Testis (tissue), 3 donors: ENCODE results near the gene RPGRIP1. TPM values are rescaled to one million over a fixed set of nuclear protein-coding genes. Genes with fewer than 3 reads are reported as not detected.

Source experiments
- DNase-seq: peaks from one replicate; pipeline ENCODE4 v3.0.0-alpha.2; 2019
- H3K27ac ChIP-seq, 2 donors: fragments of 200-600 bp; sonication (generic); one replicate each; pipeline ENCODE4 v1.5.1; 2019
- H3K27me3 ChIP-seq: fragments of 200-600 bp; sonication (generic); one replicate; pipeline ENCODE4 v1.5.1; 2019
- H3K36me3 ChIP-seq: fragments of 200-600 bp; sonication (generic); one replicate; pipeline ENCODE4 v1.5.1; 2017; ENCODE audit warnings: low read depth; ENCODE audit errors: missing control alignments
- H3K4me1 ChIP-seq: fragments of 200-600 bp; sonication (generic); one replicate; pipeline ENCODE4 v1.5.1; 2019
- H3K4me3 ChIP-seq, 2 donors: fragments of 200-600 bp; sonication (generic); one replicate each; pipeline ENCODE4 v1.5.1; 2017 to 2019
- H3K9me3 ChIP-seq: fragments of 200-600 bp; sonication (generic); one replicate; pipeline ENCODE4 v1.5.1; 2017
- CTCF ChIP-seq, 3 experiments: fragments of 450-650 bp in 2 of 3; fragments of 200-600 bp in 1 of 3; sonication (generic) in 1 of 3; IDR thresholded peaks; one replicate each; pipeline ENCODE4 v1.5.1; 2016 to 2019; ENCODE audit warnings: antibody characterized with exemption in 3 of 3, mild to moderate bottlenecking in 2 of 3, moderate library complexity in 1 of 3
- POLR2A ChIP-seq: fragments of 450-650 bp; IDR thresholded peaks from one replicate; pipeline ENCODE4 v1.6.1; 2017; ENCODE audit warnings: antibody characterized with exemption, mild to moderate bottlenecking, moderate library complexity
- WGBS, 2 donors: methylation state at CpG; one replicate each; pipeline ENCODE4 v1.1.5; 2018; 5-methylcytosine and 5-hydroxymethylcytosine counted together
- intact Hi-C: fragments of 100-400 bp; cut with DNase I; formaldehyde crosslinking; loops from one replicate; pipeline ENCODE4 v1.15.1; 2023; ENCODE audit warnings: low total_unique reads
- polyA plus RNA-seq: library from polyadenylated mRNA; stranded (reverse); fragments of 350-450 nt; fragmentation: Illumina TruSeq; extraction: RNeasy Lipid Tissue Mini Kit (QIAGEN cat#74804); gene quantifications from one replicate; pipeline ENCODE4 v1.2.3, GENCODE V29; 2014; ENCODE audit warnings: low read depth, low replicate concordance; ENCODE audit not compliant: insufficient read depth
- total RNA-seq, 2 donors: library from RNA; depleted of rRNA; stranded (reverse); fragments of >200 nt; gene quantifications; one replicate each; pipeline ENCODE4 v1.2.3, GENCODE V29; 2016

The RPGRIP1 gene
- total and polyA plus RNA-seq, 3 donors from 2014 or later, result 35.7 to 110 (median 38.9) TPM

- H3K27me3 ChIP-seq, result no peaks in the 10 kb centered on the region
- H3K27ac ChIP-seq, result no peak overlapping the region
- DNase-seq, result no peak
- WGBS, 2 donors, result 65 to 71% methylated on average over 6 of the region's 6 CpGs
- TF ChIP-seq POLR2A (no peak), CTCF (IDR thresholded peaks at IDR 0.05) (no peak)
- H3K4me1 ChIP-seq, result peaks cover 7% of the 10 kb centered on the region
- intact Hi-C loops, result no loop called here
- H3K36me3 ChIP-seq, result no peaks in the 10 kb centered on the region
- no peak overlapping the region for H3K4me3 ChIP-seq
- H3K9me3 ChIP-seq, result no peaks in the 10 kb centered on the region
These were observed 42.7 kb upstream of the RPGRIP1 start for GRCh38 chr14:21236948-21237797.

- 93 to 94% methylated on average over 11 of the region's 11 CpGs for WGBS, 2 donors
- no peaks in the 10 kb centered on the region for H3K9me3 ChIP-seq
- no peaks in the 10 kb centered on the region for H3K4me1 ChIP-seq
- no peak overlapping the region for H3K4me3 ChIP-seq
- no peak overlapping the region for H3K27ac ChIP-seq
- H3K36me3 ChIP-seq, result no peaks in the 10 kb centered on the region
- intact Hi-C loops, result no loop called here
- DNase-seq, result no peak
- H3K27me3 ChIP-seq, result no peaks in the 10 kb centered on the region
- no peak for TF ChIP-seq CTCF (IDR thresholded peaks at IDR 0.05)
- TF ChIP-seq POLR2A, result no peak
These were observed 40.9 kb upstream of the RPGRIP1 start for GRCh38 chr14:21238823-21239518.

GRCh38 chr14:21240417-21240816, 39.5 kb upstream of the RPGRIP1 start:
- Histone ChIP-seq H3K4me1 (no peaks in the 10 kb centered on the region), H3K4me3 (no peak overlapping the region), H3K36me3 (no peaks in the 10 kb centered on the region), H3K27ac (no peak overlapping the region), H3K9me3 (no peaks in the 10 kb centered on the region), H3K27me3 (no peaks in the 10 kb centered on the region)
- intact Hi-C loops, result no loop called here
- TF ChIP-seq POLR2A, result no peak
- WGBS, 2 donors, result 63 to 68% methylated on average over 2 of the region's 2 CpGs
- no peak for DNase-seq

GRCh38 chr14:21241218-21241819, 38.6 kb upstream of the RPGRIP1 start:
- Histone ChIP-seq H3K27ac (no peak overlapping the region), H3K4me1 (peaks cover under 1% of the 10 kb centered on the region), H3K4me3 (no peak overlapping the region), H3K36me3 (no peaks in the 10 kb centered on the region), H3K27me3 (no peaks in the 10 kb centered on the region), H3K9me3 (no peaks in the 10 kb centered on the region)
- 70 to 81% methylated on average over 1 of the region's 1 CpG for WGBS, 2 donors
- intact Hi-C loops, result no loop called here
- TF ChIP-seq CTCF (IDR thresholded peaks at IDR 0.05) (peak in 1 of 3 experiments; percentile 39), POLR2A (no peak)
- DNase-seq, result no peak

- no peak for DNase-seq
- no peak for TF ChIP-seq POLR2A
- TF ChIP-seq CTCF (IDR thresholded peaks at IDR 0.05), result no peak
- Histone ChIP-seq H3K27me3 (no peaks in the 10 kb centered on the region), H3K27ac (no peak overlapping the region), H3K4me1 (peaks cover 4% of the 10 kb centered on the region), H3K4me3 (no peak overlapping the region), H3K9me3 (no peaks in the 10 kb centered on the region), H3K36me3 (no peaks in the 10 kb centered on the region)
- intact Hi-C loops, result no loop called here
- 87 to 92% methylated on average over 7 of the region's 7 CpGs for WGBS, 2 donors
These were observed 35.3 kb upstream of the RPGRIP1 start for GRCh38 chr14:21244544-21244943.
